HL-60 (cell line): Measurements from ENCODE around the gene BMP2.

Experiments
- DNase-seq, 2 experiments: peaks; one replicate each; pipeline ENCODE4 v3.0.0-alpha.2; 2010 to 2020; ENCODE audit warnings: low read depth in 1 of 2, low spot score in 1 of 2
- H3K27ac ChIP-seq: fragments of 250-450 bp; sonication (Bioruptor Pico); replicated peaks from 2 replicates; pipeline ENCODE4 v1.5.1; 2020; ENCODE audit warnings: mild to moderate bottlenecking, moderate library complexity
- H3K27me3 ChIP-seq: fragments of 250-450 bp; sonication (Bioruptor Pico); 2 replicates; pipeline ENCODE4 v1.5.1; 2021; ENCODE audit warnings: mild to moderate bottlenecking, moderate library complexity; ENCODE audit not compliant: insufficient read depth, poor library complexity, severe bottlenecking
- H3K4me3 ChIP-seq: replicated peaks from 2 replicates; pipeline ENCODE4 v1.5.1; 2011; ENCODE audit warnings: mild to moderate bottlenecking, control low read depth, low read length; ENCODE audit not compliant: insufficient read depth
- CTCF ChIP-seq: IDR thresholded peaks from one replicate; pipeline ENCODE4 v1.5.1; 2011; ENCODE audit warnings: low read length, control low read depth, inconsistent platforms; ENCODE audit not compliant: insufficient read depth
- GABPA ChIP-seq: IDR thresholded peaks from 2 replicates; pipeline ENCODE4 v1.6.1; 2012; ENCODE audit warnings: low read depth
- POLR2AphosphoS5 ChIP-seq: IDR thresholded peaks from 2 replicates; pipeline ENCODE4 v1.6.1; 2012; ENCODE audit warnings: low read depth
- REST ChIP-seq: IDR thresholded peaks from 2 replicates; pipeline ENCODE4 v1.6.1; 2012; ENCODE audit warnings: low read depth; ENCODE audit not compliant: insufficient replicate concordance
- SPI1 ChIP-seq: IDR thresholded peaks from 2 replicates; pipeline ENCODE4 v1.6.1; 2012; ENCODE audit warnings: low read depth, mild to moderate bottlenecking, borderline replicate concordance

The BMP2 gene

GRCh38 chr20:6764619-6765018 is 2.9 kb upstream of the BMP2 start:
- Histone ChIP-seq H3K27me3 (peaks cover 23% of the 10 kb centered on the region), H3K27ac (no peak overlapping the region), H3K4me3 (no peak overlapping the region)
- DNase-seq, result no peak
- TF ChIP-seq CTCF (no peak), GABPA (no peak), REST (no peak), POLR2AphosphoS5 (no peak), SPI1 (no peak)

GRCh38 chr20:6765469-6766058 is 1.9 kb upstream of the BMP2 start:
- H3K27ac ChIP-seq, result no peak overlapping the region
- TF ChIP-seq POLR2AphosphoS5, result no peak
- no peak for TF ChIP-seq CTCF
- TF ChIP-seq REST, result no peak
- no peak for TF ChIP-seq SPI1
- no peak for TF ChIP-seq GABPA
- H3K4me3 ChIP-seq, result no peak overlapping the region
- peaks cover 30% of the 10 kb centered on the region for H3K27me3 ChIP-seq
- no peak for DNase-seq

- TF ChIP-seq CTCF (no peak), POLR2AphosphoS5 (no peak), GABPA (no peak), REST (no peak)
- Histone ChIP-seq H3K27ac (no peak overlapping the region), H3K27me3 (peaks cover 33% of the 10 kb centered on the region), H3K4me3 (no peak overlapping the region)
- DNase-seq, result no peak
Measured at GRCh38 chr20:6766433-6766832, 1.1 kb upstream of the BMP2 start.
